ENCODE results near the gene DLEC1.

Gene DLEC1

DNA sequence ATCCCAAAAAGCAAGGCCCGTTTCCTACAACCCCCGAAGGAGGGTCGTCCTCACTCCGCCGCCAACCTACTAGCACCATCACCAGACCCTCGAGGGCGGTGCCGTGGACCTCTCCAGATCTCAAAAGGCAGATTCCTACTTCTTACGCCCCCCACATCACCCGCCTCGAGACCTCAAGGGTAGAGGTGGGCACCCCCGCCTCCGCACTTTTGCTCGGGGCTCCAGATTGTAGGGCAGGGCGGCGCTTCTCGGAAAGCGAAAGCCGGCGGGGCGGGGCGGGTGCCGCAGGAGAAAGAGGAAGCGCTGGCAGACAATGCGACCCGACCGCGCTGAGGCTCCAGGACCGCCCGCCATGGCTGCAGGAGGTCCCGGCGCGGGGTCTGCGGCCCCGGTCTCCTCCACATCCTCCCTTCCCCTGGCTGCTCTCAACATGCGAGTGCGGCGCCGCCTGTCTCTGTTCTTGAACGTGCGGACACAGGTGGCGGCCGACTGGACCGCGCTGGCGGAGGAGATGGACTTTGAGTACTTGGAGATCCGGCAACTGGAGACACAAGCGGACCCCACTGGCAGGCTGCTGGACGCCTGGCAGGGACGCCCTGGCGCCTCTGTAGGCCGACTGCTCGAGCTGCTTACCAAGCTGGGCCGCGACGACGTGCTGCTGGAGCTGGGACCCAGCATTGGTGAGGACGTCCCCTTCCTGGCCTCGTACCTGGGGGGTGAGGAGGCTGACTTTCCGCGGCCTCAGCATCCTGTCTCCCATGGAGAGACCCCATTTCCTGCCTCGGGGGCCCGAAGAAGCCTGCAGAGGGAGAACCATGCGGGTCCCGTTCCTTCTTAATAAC is 99.6 kb downstream of the DLEC1 start, which contains the start of gene MYD88:
Gene MYD88, plus strand, starts transcription at position 313 of the 842 bp plus-strand sequence. Its CDS starts 40 bp downstream, at position 353.
- peak within 1 kb of the TSS; percentile 77 for H3K4me3 ChIP-seq (ENCODE audit: low read depth, low read length)
- DNase-seq (ENCODE audit: low read depth), result no peak
- TF ChIP-seq, protein P1, sequence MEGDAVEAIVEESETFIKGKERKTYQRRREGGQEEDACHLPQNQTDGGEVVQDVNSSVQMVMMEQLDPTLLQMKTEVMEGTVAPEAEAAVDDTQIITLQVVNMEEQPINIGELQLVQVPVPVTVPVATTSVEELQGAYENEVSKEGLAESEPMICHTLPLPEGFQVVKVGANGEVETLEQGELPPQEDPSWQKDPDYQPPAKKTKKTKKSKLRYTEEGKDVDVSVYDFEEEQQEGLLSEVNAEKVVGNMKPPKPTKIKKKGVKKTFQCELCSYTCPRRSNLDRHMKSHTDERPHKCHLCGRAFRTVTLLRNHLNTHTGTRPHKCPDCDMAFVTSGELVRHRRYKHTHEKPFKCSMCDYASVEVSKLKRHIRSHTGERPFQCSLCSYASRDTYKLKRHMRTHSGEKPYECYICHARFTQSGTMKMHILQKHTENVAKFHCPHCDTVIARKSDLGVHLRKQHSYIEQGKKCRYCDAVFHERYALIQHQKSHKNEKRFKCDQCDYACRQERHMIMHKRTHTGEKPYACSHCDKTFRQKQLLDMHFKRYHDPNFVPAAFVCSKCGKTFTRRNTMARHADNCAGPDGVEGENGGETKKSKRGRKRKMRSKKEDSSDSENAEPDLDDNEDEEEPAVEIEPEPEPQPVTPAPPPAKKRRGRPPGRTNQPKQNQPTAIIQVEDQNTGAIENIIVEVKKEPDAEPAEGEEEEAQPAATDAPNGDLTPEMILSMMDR (IDR thresholded peaks at IDR 0.05; ENCODE audit: low read depth, low read length, missing control alignments), result no peak
- in situ Hi-C loops (cut with HindIII; ENCODE audit: low sequenced_read_pairs), result no loop called here

DNA sequence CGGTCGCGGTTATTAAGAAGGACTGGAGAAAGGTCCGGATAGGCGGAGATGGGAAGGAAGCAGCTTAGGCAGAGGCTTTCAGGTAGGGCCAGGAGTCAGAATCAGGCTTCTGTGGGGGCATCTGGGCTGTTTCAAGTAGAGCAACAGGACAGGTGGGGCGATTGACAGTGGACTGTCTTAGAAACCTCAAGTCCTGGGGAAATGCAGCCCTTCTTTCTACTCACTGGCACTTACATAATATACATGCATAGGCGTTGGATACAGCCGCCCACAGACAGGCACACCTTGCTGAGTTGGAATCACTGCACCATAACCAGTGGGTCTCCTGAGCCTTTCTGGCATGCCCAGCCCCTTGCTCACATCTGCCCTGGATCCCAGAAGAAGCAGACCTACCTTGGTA is 100.2 kb downstream of the DLEC1 start:
- in situ Hi-C loops (cut with HindIII; ENCODE audit: low sequenced_read_pairs), result no loop called here
- TF ChIP-seq, protein P1 (IDR thresholded peaks at IDR 0.05; ENCODE audit: low read depth, low read length, missing control alignments), result no peak
- DNase-seq (ENCODE audit: low read depth), result no peak
- peak overlapping the region; percentile 77 for H3K4me3 ChIP-seq (ENCODE audit: low read depth, low read length)

DNA sequence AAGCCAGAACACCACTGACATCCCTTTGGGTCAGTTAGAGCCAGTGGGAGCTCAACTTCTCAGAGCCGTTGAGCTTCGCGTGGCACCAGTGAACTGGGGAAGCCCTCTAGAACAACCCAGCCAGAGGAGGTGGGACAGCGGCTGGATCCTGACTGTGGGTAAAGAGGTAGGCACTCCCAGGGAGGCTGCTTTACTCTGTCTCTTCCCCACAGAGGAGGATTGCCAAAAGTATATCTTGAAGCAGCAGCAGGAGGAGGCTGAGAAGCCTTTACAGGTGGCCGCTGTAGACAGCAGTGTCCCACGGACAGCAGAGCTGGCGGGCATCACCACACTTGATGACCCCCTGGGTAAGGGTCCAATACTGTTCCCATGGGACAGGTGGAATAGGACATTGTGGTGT is 100.6 kb downstream of the DLEC1 start:
- TF ChIP-seq, protein P1 (IDR thresholded peaks at IDR 0.05; ENCODE audit: low read depth, low read length, missing control alignments), result no peak
- H3K4me3 ChIP-seq (ENCODE audit: low read depth, low read length), result peak overlapping the region; percentile 77
- in situ Hi-C loops (cut with HindIII; ENCODE audit: low sequenced_read_pairs), result no loop called here
- no peak for DNase-seq (ENCODE audit: low read depth)

DNA sequence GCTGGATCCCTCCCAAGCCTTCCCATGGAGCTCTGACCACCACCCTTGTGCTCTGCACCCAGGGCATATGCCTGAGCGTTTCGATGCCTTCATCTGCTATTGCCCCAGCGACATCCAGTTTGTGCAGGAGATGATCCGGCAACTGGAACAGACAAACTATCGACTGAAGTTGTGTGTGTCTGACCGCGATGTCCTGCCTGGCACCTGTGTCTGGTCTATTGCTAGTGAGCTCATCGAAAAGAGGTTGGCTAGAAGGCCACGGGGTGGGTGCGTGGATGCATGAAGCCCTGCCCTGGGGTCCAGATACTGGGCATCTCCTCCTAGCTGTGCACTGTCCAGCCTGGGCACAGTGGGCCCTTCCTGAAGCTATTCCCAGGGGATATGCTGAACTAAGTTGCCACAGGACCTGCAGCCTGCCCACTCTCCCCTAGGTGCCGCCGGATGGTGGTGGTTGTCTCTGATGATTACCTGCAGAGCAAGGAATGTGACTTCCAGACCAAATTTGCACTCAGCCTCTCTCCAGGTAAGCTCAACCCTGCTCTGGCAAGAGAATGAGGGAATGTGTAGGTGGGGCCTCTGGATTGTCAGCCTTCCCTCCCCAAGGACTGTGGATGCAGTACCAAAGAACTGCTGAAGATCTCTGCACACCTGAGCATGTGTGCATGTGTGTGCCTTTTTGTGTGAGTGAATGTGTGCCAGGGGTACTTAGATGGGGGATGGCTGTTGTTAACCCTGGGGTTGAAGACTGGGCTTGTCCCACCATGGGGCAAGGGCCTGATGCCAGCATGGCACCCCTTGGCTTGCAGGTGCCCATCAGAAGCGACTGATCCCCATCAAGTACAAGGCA is 101.5 kb downstream of the DLEC1 start:
- no peak for DNase-seq (ENCODE audit: low read depth)
- TF ChIP-seq, protein P1 (IDR thresholded peaks at IDR 0.05; ENCODE audit: low read depth, low read length, missing control alignments), result no peak
- no peak overlapping the region for H3K4me3 ChIP-seq (ENCODE audit: low read depth, low read length)
- in situ Hi-C loops (cut with HindIII; ENCODE audit: low sequenced_read_pairs), result no loop called here

DNA sequence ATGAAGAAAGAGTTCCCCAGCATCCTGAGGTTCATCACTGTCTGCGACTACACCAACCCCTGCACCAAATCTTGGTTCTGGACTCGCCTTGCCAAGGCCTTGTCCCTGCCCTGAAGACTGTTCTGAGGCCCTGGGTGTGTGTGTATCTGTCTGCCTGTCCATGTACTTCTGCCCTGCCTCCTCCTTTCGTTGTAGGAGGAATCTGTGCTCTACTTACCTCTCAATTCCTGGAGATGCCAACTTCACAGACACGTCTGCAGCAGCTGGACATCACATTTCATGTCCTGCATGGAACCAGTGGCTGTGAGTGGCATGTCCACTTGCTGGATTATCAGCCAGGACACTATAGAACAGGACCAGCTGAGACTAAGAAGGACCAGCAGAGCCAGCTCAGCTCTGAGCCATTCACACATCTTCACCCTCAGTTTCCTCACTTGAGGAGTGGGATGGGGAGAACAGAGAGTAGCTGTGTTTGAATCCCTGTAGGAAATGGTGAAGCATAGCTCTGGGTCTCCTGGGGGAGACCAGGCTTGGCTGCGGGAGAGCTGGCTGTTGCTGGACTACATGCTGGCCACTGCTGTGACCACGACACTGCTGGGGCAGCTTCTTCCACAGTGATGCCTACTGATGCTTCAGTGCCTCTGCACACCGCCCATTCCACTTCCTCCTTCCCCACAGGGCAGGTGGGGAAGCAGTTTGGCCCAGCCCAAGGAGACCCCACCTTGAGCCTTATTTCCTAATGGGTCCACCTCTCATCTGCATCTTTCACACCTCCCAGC is 102.4 kb downstream of the DLEC1 start:
- TF ChIP-seq, protein P1 (IDR thresholded peaks at IDR 0.05; ENCODE audit: low read depth, low read length, missing control alignments), result no peak
- DNase-seq (ENCODE audit: low read depth), result no peak
- in situ Hi-C loops (cut with HindIII; ENCODE audit: low sequenced_read_pairs), result no loop called here
- no peak overlapping the region for H3K4me3 ChIP-seq (ENCODE audit: low read depth, low read length)

DNA sequence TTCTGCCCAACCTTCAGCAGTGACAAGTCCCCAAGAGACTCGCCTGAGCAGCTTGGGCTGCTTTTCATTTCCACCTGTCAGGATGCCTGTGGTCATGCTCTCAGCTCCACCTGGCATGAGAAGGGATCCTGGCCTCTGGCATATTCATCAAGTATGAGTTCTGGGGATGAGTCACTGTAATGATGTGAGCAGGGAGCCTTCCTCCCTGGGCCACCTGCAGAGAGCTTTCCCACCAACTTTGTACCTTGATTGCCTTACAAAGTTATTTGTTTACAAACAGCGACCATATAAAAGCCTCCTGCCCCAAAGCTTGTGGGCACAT is 102.9 kb downstream of the DLEC1 start:
- no peak for DNase-seq (ENCODE audit: low read depth)
- H3K4me3 ChIP-seq (ENCODE audit: low read depth, low read length), result no peak overlapping the region
- TF ChIP-seq, protein P1 (IDR thresholded peaks at IDR 0.05; ENCODE audit: low read depth, low read length, missing control alignments), result no peak
- in situ Hi-C loops (cut with HindIII; ENCODE audit: low sequenced_read_pairs), result no loop called here
